Femur (tissue), 1 donor: ENCODE data around the gene EVI2B.
"Not testable (repeated sequence)": the region's sequence is repeated elsewhere in the genome, so short reads cannot be mapped to it uniquely, and the experiment has no call there.

Experiments
- DNase-seq: peaks from one replicate; pipeline ENCODE4 v3.0.0-alpha.2; 2017

Gene EVI2B

GRCh38 chr17:31269036-31269577, 44.7 kb downstream of the EVI2B start:
- no peak for DNase-seq

- no peak for DNase-seq
Measured at GRCh38 chr17:31266042-31266441, 47.8 kb downstream of the EVI2B start.

GRCh38 chr17:31262923-31263322, 50.9 kb downstream of the EVI2B start:
- DNase-seq = not testable (repeated sequence)

- DNase-seq = no peak
Measured at GRCh38 chr17:31261601-31262000, 52.3 kb downstream of the EVI2B start.

- no peak for DNase-seq
Measured at GRCh38 chr17:31260151-31260550, 53.7 kb downstream of the EVI2B start.

- DNase-seq = no peak
Measured at GRCh38 chr17:31256936-31257335, 56.9 kb downstream of the EVI2B start.

- no peak for DNase-seq
Measured at GRCh38 chr17:31254654-31255053, 59.2 kb downstream of the EVI2B start.
